HCT116 (cell line): Measurements from ENCODE around the gene GTSF1L. TPM values are rescaled to one million over a fixed set of nuclear protein-coding genes. Genes with fewer than 3 reads are reported as not detected.

Experiments
- ATAC-seq: fragments of 200-7000 bp; cut with Tn5 transposase; 2 replicates; pipeline ENCODE4 v1.9.1; 2020; ENCODE audit warnings: mild to moderate bottlenecking, moderate library complexity
- BruUV-seq: library from RNA; stranded (reverse); fragments of 400-500 nt; replicated peaks from 2 replicates; lab custom pipeline; 2021; lab: Mats Ljungman, UMichigan
- CTCF ChIA-PET: fragments of 300-600 bp; sonication (Branson Sonifier 250); formaldehyde crosslinking; loops from one replicate; lab custom pipeline; 2021; ENCODE audit warnings: antibody characterized with exemption; lab: Charles Lee
- POLR2A ChIA-PET: fragments of 300-600, 350-600 bp; sonication (Branson Sonifier 250); formaldehyde crosslinking; loops from one replicate; lab custom pipeline; 2021; ENCODE audit warnings: antibody characterized with exemption; lab: Charles Lee
- RAD21 ChIA-PET, 2 experiments: fragments of 300-600 bp; sonication (Branson Sonifier 250); formaldehyde crosslinking; loops; one replicate each; lab custom pipeline; 2023; ENCODE audit warnings: low total read pairs in 2 of 2; ENCODE audit not compliant: uncharacterized antibody in 2 of 2, unreplicated experiment in 2 of 2, low non-redundant PET in 1 of 2; lab: Charles Lee
- DNase-seq: peaks from one replicate; pipeline ENCODE4 v3.0.0-alpha.2; 2010; ENCODE audit warnings: low read depth, low spot score
- H2AFZ ChIP-seq: fragments of 200-600 bp; shearing (Covaris generic), sonication (generic); 2 replicates; pipeline ENCODE4 v1.6.1; 2017; ENCODE audit warnings: low read depth, mixed run types, mixed read lengths, antibody characterized with exemption, low read length; ENCODE audit not compliant: poor library complexity, severe bottlenecking
- H3K27ac ChIP-seq: 2 replicates; pipeline ENCODE4 v1.5.1; 2012; ENCODE audit warnings: low read depth, low read length
- H3K27me3 ChIP-seq: fragments of 200-600 bp; sonication (generic); 2 replicates; pipeline ENCODE4 v1.6.1; 2016; ENCODE audit warnings: mixed run types, low read length, mixed read lengths; ENCODE audit not compliant: insufficient read depth
- H3K36me3 ChIP-seq, 2 experiments: fragments of 200-500 bp in 1 of 2; fragments of 200-600 bp in 1 of 2; sonication (Bioruptor generic) in 1 of 2; sonication (generic) in 1 of 2; 2 replicates each; pipeline versions ENCODE4 v1.5.1 to v1.6.1; 2014 to 2016; ENCODE audit warnings: low read length in 2 of 2, inconsistent platforms in 1 of 2, mixed read lengths in 1 of 2, mixed run types in 1 of 2; ENCODE audit not compliant: insufficient read depth in 2 of 2, control insufficient read depth in 1 of 2
- H3K4me1 ChIP-seq, 2 experiments: fragments of 200-600 bp in 1 of 2; sonication (generic) in 1 of 2; 2 replicates each; pipeline versions ENCODE4 v1.5.1 to v1.6.1; 2012 to 2017; ENCODE audit warnings: low read length in 2 of 2, inconsistent platforms in 1 of 2, mild to moderate bottlenecking in 1 of 2, mixed read lengths in 1 of 2, mixed run types in 1 of 2, moderate library complexity in 1 of 2; ENCODE audit not compliant: insufficient read depth in 2 of 2, control insufficient read depth in 1 of 2
- H3K4me2 ChIP-seq: fragments of 200-600 bp; sonication (generic); 2 replicates; pipeline ENCODE4 v1.6.1; 2017; ENCODE audit warnings: mixed run types, low read length, mixed read lengths
- H3K4me3 ChIP-seq, 2 experiments: fragments of 200-600 bp in 1 of 2; sonication (generic) in 1 of 2; replicated peaks in 1 of 2; 2 replicates each; pipeline ENCODE4 v1.5.1; 2011 to 2016; ENCODE audit warnings: low read length in 2 of 2, control low read depth in 1 of 2, low read depth in 1 of 2, mild to moderate bottlenecking in 1 of 2, mixed read lengths in 1 of 2, mixed run types in 1 of 2
- H3K79me2 ChIP-seq: fragments of 200-600 bp; sonication (generic); 2 replicates; pipeline ENCODE4 v1.6.1; 2017; ENCODE audit warnings: mild to moderate bottlenecking, mixed run types, low read length, moderate library complexity, mixed read lengths; ENCODE audit not compliant: insufficient read depth
- H3K9ac ChIP-seq: fragments of 200-600 bp; sonication (generic); 2 replicates; pipeline ENCODE4 v1.6.1; 2016; ENCODE audit warnings: low read length, mixed read lengths
- H3K9me2 ChIP-seq: fragments of 200-600 bp; sonication (generic), shearing (Covaris generic); 2 replicates; pipeline ENCODE4 v1.6.1; 2017; ENCODE audit warnings: mixed run types, mild to moderate bottlenecking, moderate library complexity; ENCODE audit not compliant: insufficient read depth
- H3K9me3 ChIP-seq, 2 experiments: fragments of 200-500 bp in 1 of 2; fragments of 200-600 bp in 1 of 2; sonication (Bioruptor generic) in 1 of 2; sonication (generic) in 1 of 2; 2 replicates each; pipeline ENCODE4 v1.6.1; 2014 to 2017; ENCODE audit warnings: low read length in 2 of 2, mixed read lengths in 2 of 2, inconsistent platforms in 1 of 2, low read depth in 1 of 2, mild to moderate bottlenecking in 1 of 2, mixed run types in 1 of 2, moderate library complexity in 1 of 2; ENCODE audit not compliant: control insufficient read depth in 1 of 2, insufficient read depth in 1 of 2
- H4K20me1 ChIP-seq: fragments of 200-600 bp; sonication (generic), shearing (Covaris generic); 2 replicates; pipeline ENCODE4 v1.6.1; 2017; ENCODE audit warnings: mixed run types, mild to moderate bottlenecking, moderate library complexity; ENCODE audit not compliant: insufficient read depth
- ATF3 ChIP-seq: IDR thresholded peaks from 2 replicates; pipeline ENCODE4 v1.6.1; 2012
- CEBPB ChIP-seq: IDR thresholded peaks from 2 replicates; pipeline ENCODE4 v1.6.1; 2012; ENCODE audit warnings: low read depth
- ELF1 ChIP-seq: IDR thresholded peaks from 2 replicates; pipeline ENCODE4 v1.6.1; 2012; ENCODE audit warnings: low read depth, borderline replicate concordance
- EZH2 ChIP-seq: fragments of 200-600 bp; sonication (generic); IDR thresholded peaks from 2 replicates; pipeline ENCODE4 v1.6.1; 2017; ENCODE audit warnings: antibody characterized with exemption, mixed run types
- EZH2phosphoT487 ChIP-seq: fragments of 200-600 bp; IDR thresholded peaks from 2 replicates; pipeline ENCODE4 v1.6.1; 2018; ENCODE audit warnings: antibody characterized with exemption, borderline replicate concordance
- FOSL1 ChIP-seq: IDR thresholded peaks from 2 replicates; pipeline ENCODE4 v1.6.1; 2012; ENCODE audit warnings: low read depth
- MAX ChIP-seq: IDR thresholded peaks from 2 replicates; pipeline ENCODE4 v1.6.1; 2012
- POLR2A ChIP-seq: IDR thresholded peaks from 2 replicates; pipeline ENCODE4 v1.7.0; 2011; ENCODE audit warnings: borderline replicate concordance; ENCODE audit not compliant: insufficient read depth, insufficient read length; ENCODE audit errors: extremely low read depth
- POLR2AphosphoS5 ChIP-seq: IDR thresholded peaks from 2 replicates; pipeline ENCODE4 v1.6.1; 2011; ENCODE audit warnings: mild to moderate bottlenecking, low read depth, low read length, moderate library complexity
- RAD21 ChIP-seq: IDR thresholded peaks from 2 replicates; pipeline ENCODE4 v1.6.1; 2012; ENCODE audit warnings: low read depth, mild to moderate bottlenecking
- ZBTB33 ChIP-seq: IDR thresholded peaks from 2 replicates; pipeline ENCODE4 v1.6.1; 2011; ENCODE audit warnings: mild to moderate bottlenecking, low read length, moderate library complexity; ENCODE audit not compliant: insufficient replicate concordance; ENCODE audit errors: extremely low read depth
- intact Hi-C: fragments of 100-400 bp; cut with micrococcal nuclease; formaldehyde crosslinking; loops from 2 replicates; pipeline ENCODE4 v1.10.0; 2022
- total RNA-seq: library from RNA; stranded (reverse); gene quantifications from one replicate; pipeline ENCODE4 v1.2.1, GENCODE V29; 2021; ENCODE audit not compliant: unreplicated experiment

GTSF1L gene
- total RNA-seq, 1 experiment from 2014 or later, result not detected

GRCh38 chr20:43765916-43766315 lies 39.1 kb upstream of the GTSF1L start:
- H3K27ac ChIP-seq, result no peak overlapping the region
- H3K4me2 ChIP-seq, result no peak overlapping the region
- 0 out of 4 replicates have a peak, but pooled peaks cover 0 to 6% of the 10 kb centered on the region in 2 experiments for H3K4me1 ChIP-seq
- H3K79me2 ChIP-seq, result no peaks in the 10 kb centered on the region
- no peaks in the 10 kb centered on the region for H3K27me3 ChIP-seq
- CTCF ChIA-PET, result no interaction called here
- intact Hi-C loops, result no loop called here
- TF ChIP-seq POLR2A, result no peak
- TF ChIP-seq RAD21, result no peak
- no peak for TF ChIP-seq POLR2AphosphoS5
- RAD21 ChIA-PET, result no interaction called here
- no TSS peak for BruUV-seq
- H3K9me2 ChIP-seq, result no peaks in the 10 kb centered on the region
- no peak for ATAC-seq
- H4K20me1 ChIP-seq, result no peaks in the 10 kb centered on the region
- POLR2A ChIA-PET, result no interaction called here
- H3K9me3 ChIP-seq, result no peaks in the 10 kb centered on the region
- no peaks in the 10 kb centered on the region for H3K36me3 ChIP-seq
- no peak overlapping the region for H3K9ac ChIP-seq
- no peak for DNase-seq
- no peak overlapping the region for H2AFZ ChIP-seq
- H3K4me3 ChIP-seq, result no peak overlapping the region

- CTCF ChIA-PET, result no interaction called here
- ATAC-seq (no peak), DNase-seq (no peak)
- H3K4me1 ChIP-seq, result 0 out of 4 replicates have a peak, but pooled peaks cover 0 to 6% of the 10 kb centered on the region in 2 experiments
- RAD21 ChIA-PET, result no interaction called here
- no peak overlapping the region for H3K4me3 ChIP-seq
- intact Hi-C loops, result no loop called here
- POLR2A ChIA-PET, result interaction anchor here (0.6 kb wide), 1 partner anchor 94 kb away, joined by 3 read pairs; no protein-coding TSS in a partner anchor
- H4K20me1 ChIP-seq, result no peaks in the 10 kb centered on the region
- no peak overlapping the region for H3K27ac ChIP-seq
- no peak overlapping the region for H2AFZ ChIP-seq
- H3K9ac ChIP-seq, result no peak overlapping the region
- no peaks in the 10 kb centered on the region for H3K9me3 ChIP-seq
- H3K36me3 ChIP-seq, result no peaks in the 10 kb centered on the region
- no TSS peak for BruUV-seq
- no peaks in the 10 kb centered on the region for H3K79me2 ChIP-seq
- H3K27me3 ChIP-seq, result no peaks in the 10 kb centered on the region
- H3K9me2 ChIP-seq, result no peaks in the 10 kb centered on the region
- no peak overlapping the region for H3K4me2 ChIP-seq
- no peak for TF ChIP-seq EZH2phosphoT487
- TF ChIP-seq MAX, result no peak
- no peak for TF ChIP-seq POLR2AphosphoS5
- no peak for TF ChIP-seq ATF3
- TF ChIP-seq EZH2, result no peak
- TF ChIP-seq FOSL1, result no peak
- no peak for TF ChIP-seq ZBTB33
- TF ChIP-seq ELF1, result no peak
- no peak for TF ChIP-seq CEBPB
Observed at GRCh38 chr20:43762911-43763310, 36.1 kb upstream of the GTSF1L start.
